Activated CD8-positive, alpha-beta T cell treated with anti-CD3 and anti-CD28 coated beads for 36 hours (primary cell): ENCODE measurements around the gene CLPTM1L. TPM values are rescaled to one million over a fixed set of nuclear protein-coding genes. Genes with fewer than 3 reads are reported as not detected.

Experiments used
- ATAC-seq: fragments of 200-7000 bp; cut with Tn5 transposase; one replicate; pipeline ENCODE4 v1.10.0; 2021; ENCODE audit warnings: mild to moderate bottlenecking, moderate library complexity
- CTCF ChIA-PET: fragments of 350-600 bp; sonication (Branson Sonifier 250); formaldehyde crosslinking; loops from one replicate; lab custom pipeline; 2021; ENCODE audit warnings: antibody characterized with exemption; lab: Charles Lee
- POLR2A ChIA-PET: fragments of 350-600 bp; sonication (Branson Sonifier 250); formaldehyde crosslinking; loops from one replicate; lab custom pipeline; 2021; ENCODE audit warnings: antibody characterized with exemption; lab: Charles Lee
- DNase-seq: peaks from one replicate; pipeline ENCODE4 v3.0.0-alpha.2; 2020
- H3K27ac Mint-ChIP-seq: one replicate; pipeline ENCODE4 v1.8.0; 2021; ENCODE audit warnings: mild to moderate bottlenecking, mixed read lengths
- H3K27me3 Mint-ChIP-seq: one replicate; pipeline ENCODE4 v1.8.0; 2021; ENCODE audit warnings: mixed read lengths
- H3K36me3 Mint-ChIP-seq: one replicate; pipeline ENCODE4 v1.8.0; 2021; ENCODE audit warnings: low read depth, mixed read lengths
- H3K4me1 Mint-ChIP-seq: one replicate; pipeline ENCODE4 v1.8.0; 2021; ENCODE audit warnings: low read depth, mixed read lengths
- H3K4me3 Mint-ChIP-seq: one replicate; pipeline ENCODE4 v1.8.0; 2021; ENCODE audit warnings: mild to moderate bottlenecking, moderate library complexity, mixed read lengths
- H3K9me3 Mint-ChIP-seq: one replicate; pipeline ENCODE4 v1.8.0; 2021; ENCODE audit warnings: mixed read lengths
- CTCF ChIP-seq: fragments of 200-600 bp; IDR thresholded peaks from one replicate; pipeline ENCODE4 v1.8.0; 2022; ENCODE audit warnings: antibody characterized with exemption, mild to moderate bottlenecking
- intact Hi-C: fragments of 100-400 bp; cut with micrococcal nuclease; formaldehyde crosslinking; loops from one replicate; pipeline ENCODE4 v1.10.0; 2022
- total RNA-seq, 2 experiments: library from RNA; stranded (reverse); gene quantifications; one replicate each; pipeline ENCODE4 v1.2.3, GENCODE V29; 2021

CLPTM1L gene
- total RNA-seq, 2 experiments from 2014 or later = 51.4 to 56.2 TPM

GRCh38 chr5:1371218-1371971 lies 26.5 kb upstream of the CLPTM1L start:
- no peak for DNase-seq
- intact Hi-C loops = no loop called here
- CTCF ChIA-PET = interaction anchor here (2.6 kb wide), 1 partner anchor 9 kb away, joined by 12 read pairs; no protein-coding TSS in a partner anchor
- Mint-ChIP-seq H3K4me1 (no peaks in the 10 kb centered on the region), H3K27me3 (no peaks in the 10 kb centered on the region), H3K4me3 (no peak overlapping the region), H3K9me3 (no peaks in the 10 kb centered on the region), H3K27ac (no peak overlapping the region), H3K36me3 (no peaks in the 10 kb centered on the region)
- TF ChIP-seq CTCF = no peak
- POLR2A ChIA-PET = no interaction called here
- ATAC-seq = no peak

GRCh38 chr5:1370006-1370405 lies 25.1 kb upstream of the CLPTM1L start:
- no peak overlapping the region for H3K4me3 Mint-ChIP-seq
- no peak for TF ChIP-seq CTCF
- DNase-seq (no peak), ATAC-seq (no peak)
- ChIA-PET CTCF (interaction anchor here (2.6 kb wide), 1 partner anchor 10 kb away, joined by 12 read pairs; no protein-coding TSS in a partner anchor), POLR2A (no interaction called here)
- H3K36me3 Mint-ChIP-seq = no peaks in the 10 kb centered on the region
- peaks cover 2% of the 10 kb centered on the region for H3K27me3 Mint-ChIP-seq
- H3K4me1 Mint-ChIP-seq = no peaks in the 10 kb centered on the region
- no peak overlapping the region for H3K27ac Mint-ChIP-seq
- H3K9me3 Mint-ChIP-seq = no peaks in the 10 kb centered on the region
- intact Hi-C loops = no loop called here

GRCh38 chr5:1368756-1369155 lies 23.9 kb upstream of the CLPTM1L start:
- ATAC-seq = no peak
- H3K27ac Mint-ChIP-seq = no peak overlapping the region
- intact Hi-C loops = no loop called here
- no peak for DNase-seq
- H3K4me1 Mint-ChIP-seq = no peaks in the 10 kb centered on the region
- ChIA-PET POLR2A (no interaction called here), CTCF (no interaction called here)
- H3K36me3 Mint-ChIP-seq = no peaks in the 10 kb centered on the region
- H3K27me3 Mint-ChIP-seq = peaks cover 7% of the 10 kb centered on the region
- no peak for TF ChIP-seq CTCF
- no peaks in the 10 kb centered on the region for H3K9me3 Mint-ChIP-seq
- no peak overlapping the region for H3K4me3 Mint-ChIP-seq

GRCh38 chr5:1368236-1368635 lies 23.3 kb upstream of the CLPTM1L start:
- no peaks in the 10 kb centered on the region for H3K9me3 Mint-ChIP-seq
- no peak for TF ChIP-seq CTCF
- H3K27ac Mint-ChIP-seq = no peak overlapping the region
- no peaks in the 10 kb centered on the region for H3K4me1 Mint-ChIP-seq
- CTCF ChIA-PET = no interaction called here
- DNase-seq (no peak), ATAC-seq (no peak)
- H3K4me3 Mint-ChIP-seq = no peak overlapping the region
- POLR2A ChIA-PET = no interaction called here
- H3K36me3 Mint-ChIP-seq = no peaks in the 10 kb centered on the region
- H3K27me3 Mint-ChIP-seq = peaks cover 10% of the 10 kb centered on the region
- intact Hi-C loops = no loop called here

- ChIA-PET POLR2A (interaction anchor here (0.6 kb wide), 1 partner anchor 412 kb away, joined by 3 read pairs; no protein-coding TSS in a partner anchor), CTCF (no interaction called here)
- H3K4me1 Mint-ChIP-seq = no peaks in the 10 kb centered on the region
- H3K9me3 Mint-ChIP-seq = no peaks in the 10 kb centered on the region
- H3K27ac Mint-ChIP-seq = no peak overlapping the region
- no peaks in the 10 kb centered on the region for H3K36me3 Mint-ChIP-seq
- intact Hi-C loops = no loop called here
- DNase-seq = no peak
- no peak for ATAC-seq
- peaks cover 11% of the 10 kb centered on the region for H3K27me3 Mint-ChIP-seq
- no peak overlapping the region for H3K4me3 Mint-ChIP-seq
- TF ChIP-seq CTCF = no peak
Observed at GRCh38 chr5:1367149-1367548, 22.2 kb upstream of the CLPTM1L start.
